HCT116 (cell line): ENCODE measurements around the gene TAS2R14. TPM values are rescaled to one million over a fixed set of nuclear protein-coding genes. Genes with fewer than 3 reads are reported as not detected.

ENCODE experiments used
- ATAC-seq: fragments of 200-7000 bp; cut with Tn5 transposase; 2 replicates; pipeline ENCODE4 v1.9.1; 2020; ENCODE audit warnings: mild to moderate bottlenecking, moderate library complexity
- BruUV-seq: library from RNA; stranded (reverse); fragments of 400-500 nt; replicated peaks from 2 replicates; lab custom pipeline; 2021; lab: Mats Ljungman, UMichigan
- CTCF ChIA-PET: fragments of 300-600 bp; sonication (Branson Sonifier 250); formaldehyde crosslinking; loops from one replicate; lab custom pipeline; 2021; ENCODE audit warnings: antibody characterized with exemption; lab: Charles Lee
- POLR2A ChIA-PET: fragments of 300-600, 350-600 bp; sonication (Branson Sonifier 250); formaldehyde crosslinking; loops from one replicate; lab custom pipeline; 2021; ENCODE audit warnings: antibody characterized with exemption; lab: Charles Lee
- RAD21 ChIA-PET, 2 experiments: fragments of 300-600 bp; sonication (Branson Sonifier 250); formaldehyde crosslinking; loops; one replicate each; lab custom pipeline; 2023; ENCODE audit warnings: low total read pairs in 2 of 2; ENCODE audit not compliant: uncharacterized antibody in 2 of 2, unreplicated experiment in 2 of 2, low non-redundant PET in 1 of 2; lab: Charles Lee
- DNase-seq: peaks from one replicate; pipeline ENCODE4 v3.0.0-alpha.2; 2010; ENCODE audit warnings: low read depth, low spot score
- H2AFZ ChIP-seq: fragments of 200-600 bp; shearing (Covaris generic), sonication (generic); 2 replicates; pipeline ENCODE4 v1.6.1; 2017; ENCODE audit warnings: low read depth, mixed run types, mixed read lengths, antibody characterized with exemption, low read length; ENCODE audit not compliant: poor library complexity, severe bottlenecking
- H3K27ac ChIP-seq: 2 replicates; pipeline ENCODE4 v1.5.1; 2012; ENCODE audit warnings: low read depth, low read length
- H3K27me3 ChIP-seq: fragments of 200-600 bp; sonication (generic); 2 replicates; pipeline ENCODE4 v1.6.1; 2016; ENCODE audit warnings: mixed run types, low read length, mixed read lengths; ENCODE audit not compliant: insufficient read depth
- H3K36me3 ChIP-seq, 2 experiments: fragments of 200-500 bp in 1 of 2; fragments of 200-600 bp in 1 of 2; sonication (Bioruptor generic) in 1 of 2; sonication (generic) in 1 of 2; 2 replicates each; pipeline versions ENCODE4 v1.5.1 to v1.6.1; 2014 to 2016; ENCODE audit warnings: low read length in 2 of 2, inconsistent platforms in 1 of 2, mixed read lengths in 1 of 2, mixed run types in 1 of 2; ENCODE audit not compliant: insufficient read depth in 2 of 2, control insufficient read depth in 1 of 2
- H3K4me1 ChIP-seq, 2 experiments: fragments of 200-600 bp in 1 of 2; sonication (generic) in 1 of 2; 2 replicates each; pipeline versions ENCODE4 v1.5.1 to v1.6.1; 2012 to 2017; ENCODE audit warnings: low read length in 2 of 2, inconsistent platforms in 1 of 2, mild to moderate bottlenecking in 1 of 2, mixed read lengths in 1 of 2, mixed run types in 1 of 2, moderate library complexity in 1 of 2; ENCODE audit not compliant: insufficient read depth in 2 of 2, control insufficient read depth in 1 of 2
- H3K4me2 ChIP-seq: fragments of 200-600 bp; sonication (generic); 2 replicates; pipeline ENCODE4 v1.6.1; 2017; ENCODE audit warnings: mixed run types, low read length, mixed read lengths
- H3K4me3 ChIP-seq, 2 experiments: fragments of 200-600 bp in 1 of 2; sonication (generic) in 1 of 2; replicated peaks in 1 of 2; 2 replicates each; pipeline ENCODE4 v1.5.1; 2011 to 2016; ENCODE audit warnings: low read length in 2 of 2, control low read depth in 1 of 2, low read depth in 1 of 2, mild to moderate bottlenecking in 1 of 2, mixed read lengths in 1 of 2, mixed run types in 1 of 2
- H3K79me2 ChIP-seq: fragments of 200-600 bp; sonication (generic); 2 replicates; pipeline ENCODE4 v1.6.1; 2017; ENCODE audit warnings: mild to moderate bottlenecking, mixed run types, low read length, moderate library complexity, mixed read lengths; ENCODE audit not compliant: insufficient read depth
- H3K9ac ChIP-seq: fragments of 200-600 bp; sonication (generic); 2 replicates; pipeline ENCODE4 v1.6.1; 2016; ENCODE audit warnings: low read length, mixed read lengths
- H3K9me2 ChIP-seq: fragments of 200-600 bp; sonication (generic), shearing (Covaris generic); 2 replicates; pipeline ENCODE4 v1.6.1; 2017; ENCODE audit warnings: mixed run types, mild to moderate bottlenecking, moderate library complexity; ENCODE audit not compliant: insufficient read depth
- H3K9me3 ChIP-seq, 2 experiments: fragments of 200-500 bp in 1 of 2; fragments of 200-600 bp in 1 of 2; sonication (Bioruptor generic) in 1 of 2; sonication (generic) in 1 of 2; 2 replicates each; pipeline ENCODE4 v1.6.1; 2014 to 2017; ENCODE audit warnings: low read length in 2 of 2, mixed read lengths in 2 of 2, inconsistent platforms in 1 of 2, low read depth in 1 of 2, mild to moderate bottlenecking in 1 of 2, mixed run types in 1 of 2, moderate library complexity in 1 of 2; ENCODE audit not compliant: control insufficient read depth in 1 of 2, insufficient read depth in 1 of 2
- H4K20me1 ChIP-seq: fragments of 200-600 bp; sonication (generic), shearing (Covaris generic); 2 replicates; pipeline ENCODE4 v1.6.1; 2017; ENCODE audit warnings: mixed run types, mild to moderate bottlenecking, moderate library complexity; ENCODE audit not compliant: insufficient read depth
- CEBPB ChIP-seq: IDR thresholded peaks from 2 replicates; pipeline ENCODE4 v1.6.1; 2012; ENCODE audit warnings: low read depth
- EGR1 ChIP-seq: IDR thresholded peaks from 2 replicates; pipeline ENCODE4 v1.6.1; 2012; ENCODE audit warnings: low read depth
- ELF1 ChIP-seq: IDR thresholded peaks from 2 replicates; pipeline ENCODE4 v1.6.1; 2012; ENCODE audit warnings: low read depth, borderline replicate concordance
- POLR2AphosphoS5 ChIP-seq: IDR thresholded peaks from 2 replicates; pipeline ENCODE4 v1.6.1; 2011; ENCODE audit warnings: mild to moderate bottlenecking, low read depth, low read length, moderate library complexity
- RAD21 ChIP-seq: IDR thresholded peaks from 2 replicates; pipeline ENCODE4 v1.6.1; 2012; ENCODE audit warnings: low read depth, mild to moderate bottlenecking
- SIN3A ChIP-seq: IDR thresholded peaks from 2 replicates; pipeline ENCODE4 v1.6.1; 2012; ENCODE audit warnings: low read depth
- SP1 ChIP-seq: IDR thresholded peaks from 2 replicates; pipeline ENCODE4 v1.6.1; 2012; ENCODE audit warnings: low read depth
- SRF ChIP-seq: IDR thresholded peaks from 2 replicates; pipeline ENCODE4 v1.6.1; 2012; ENCODE audit warnings: low read depth
- YY1 ChIP-seq: IDR thresholded peaks from 2 replicates; pipeline ENCODE4 v1.6.1; 2011; ENCODE audit warnings: low read length, low read depth, moderate library complexity, mild to moderate bottlenecking; ENCODE audit not compliant: insufficient replicate concordance; ENCODE audit errors: extremely low read depth
- ZFX ChIP-seq: fragments of 450-650 bp; IDR thresholded peaks from 2 replicates; pipeline ENCODE4 v1.6.1; 2017
- intact Hi-C: fragments of 100-400 bp; cut with micrococcal nuclease; formaldehyde crosslinking; loops from 2 replicates; pipeline ENCODE4 v1.10.0; 2022
- total RNA-seq: library from RNA; stranded (reverse); gene quantifications from one replicate; pipeline ENCODE4 v1.2.1, GENCODE V29; 2021; ENCODE audit not compliant: unreplicated experiment
- TF ChIP-seq, protein P1 (sequence below): IDR thresholded peaks from 2 replicates; pipeline ENCODE4 v1.6.1; 2011; ENCODE audit warnings: mild to moderate bottlenecking, low read length, moderate library complexity; ENCODE audit not compliant: insufficient replicate concordance; ENCODE audit errors: extremely low read depth
- TF ChIP-seq, protein P2 (sequence below): IDR thresholded peaks from 2 replicates; pipeline ENCODE4 v1.6.1; 2012

The TAS2R14 gene
- total RNA-seq, 1 experiment from 2014 or later = 1.9 TPM

DNA sequence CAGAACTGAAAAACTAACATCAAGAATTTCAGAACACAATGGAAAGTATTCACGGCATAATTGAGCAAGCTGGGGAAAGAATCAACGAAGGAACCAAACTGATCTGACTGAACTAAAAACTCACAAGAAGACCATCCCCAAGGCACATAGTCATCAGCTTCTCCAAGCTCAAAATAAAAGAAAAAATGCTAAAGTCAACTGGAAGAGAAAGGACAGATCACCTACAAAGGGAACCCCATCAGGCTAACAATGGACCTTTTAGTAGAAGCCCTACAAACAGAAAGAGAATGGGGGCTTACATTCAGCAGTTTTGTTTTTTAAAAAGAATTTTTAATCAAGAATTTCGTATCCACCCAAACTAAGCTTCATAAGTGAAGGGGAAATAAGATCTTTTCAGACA, 35.9 kb upstream of the TAS2R14 start:
- intact Hi-C loops = no loop called here
- H2AFZ ChIP-seq = no peak overlapping the region
- H3K79me2 ChIP-seq = peaks cover 3% of the 10 kb centered on the region; the same call in 1 of the 2 replicates
- no peak overlapping the region for H3K27ac ChIP-seq
- no TSS peak for BruUV-seq
- H3K9me3 ChIP-seq = no peaks in the 10 kb centered on the region
- H3K4me3 ChIP-seq = no peak overlapping the region
- no peak for ATAC-seq
- H3K4me2 ChIP-seq = no peak overlapping the region
- TF ChIP-seq, protein P1, sequence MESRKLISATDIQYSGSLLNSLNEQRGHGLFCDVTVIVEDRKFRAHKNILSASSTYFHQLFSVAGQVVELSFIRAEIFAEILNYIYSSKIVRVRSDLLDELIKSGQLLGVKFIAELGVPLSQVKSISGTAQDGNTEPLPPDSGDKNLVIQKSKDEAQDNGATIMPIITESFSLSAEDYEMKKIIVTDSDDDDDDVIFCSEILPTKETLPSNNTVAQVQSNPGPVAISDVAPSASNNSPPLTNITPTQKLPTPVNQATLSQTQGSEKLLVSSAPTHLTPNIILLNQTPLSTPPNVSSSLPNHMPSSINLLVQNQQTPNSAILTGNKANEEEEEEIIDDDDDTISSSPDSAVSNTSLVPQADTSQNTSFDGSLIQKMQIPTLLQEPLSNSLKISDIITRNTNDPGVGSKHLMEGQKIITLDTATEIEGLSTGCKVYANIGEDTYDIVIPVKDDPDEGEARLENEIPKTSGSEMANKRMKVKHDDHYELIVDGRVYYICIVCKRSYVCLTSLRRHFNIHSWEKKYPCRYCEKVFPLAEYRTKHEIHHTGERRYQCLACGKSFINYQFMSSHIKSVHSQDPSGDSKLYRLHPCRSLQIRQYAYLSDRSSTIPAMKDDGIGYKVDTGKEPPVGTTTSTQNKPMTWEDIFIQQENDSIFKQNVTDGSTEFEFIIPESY = no peak
- no peak for TF ChIP-seq POLR2AphosphoS5
- no peak for TF ChIP-seq ELF1
- no peak for TF ChIP-seq ZFX
- no peak for TF ChIP-seq SIN3A
- no peak for TF ChIP-seq RAD21
- TF ChIP-seq YY1 = no peak
- TF ChIP-seq EGR1 = no peak
- TF ChIP-seq, protein P2, sequence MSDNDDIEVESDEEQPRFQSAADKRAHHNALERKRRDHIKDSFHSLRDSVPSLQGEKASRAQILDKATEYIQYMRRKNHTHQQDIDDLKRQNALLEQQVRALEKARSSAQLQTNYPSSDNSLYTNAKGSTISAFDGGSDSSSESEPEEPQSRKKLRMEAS = no peak
- no peak for TF ChIP-seq SP1
- TF ChIP-seq SRF = no peak
- TF ChIP-seq CEBPB = no peak
- H4K20me1 ChIP-seq = no peaks in the 10 kb centered on the region
- DNase-seq = no peak
- no peaks in the 10 kb centered on the region for H3K9me2 ChIP-seq
- ChIA-PET RAD21 (no interaction called here), CTCF (no interaction called here), POLR2A (no interaction called here)
- H3K36me3 ChIP-seq = no peaks in the 10 kb centered on the region
- no peaks in the 10 kb centered on the region for H3K4me1 ChIP-seq
- H3K27me3 ChIP-seq = no peaks in the 10 kb centered on the region
- H3K9ac ChIP-seq = no peak overlapping the region
